Endothelial cell of umbilical vein (primary cell): ENCODE data around the gene GMPPA. TPM values are rescaled to one million over a fixed set of nuclear protein-coding genes. Genes with fewer than 3 reads are reported as not detected.

Experiments used
- BruUV-seq: library from RNA; stranded (reverse); fragments of 400-500 nt; replicated peaks from 2 replicates; lab custom pipeline; 2021; lab: Mats Ljungman, UMichigan
- CTCF ChIA-PET: fragments of 300-600, 350-600 bp; sonication (Branson Sonifier 250); formaldehyde crosslinking; loops from one replicate; lab custom pipeline; 2021; ENCODE audit warnings: antibody characterized with exemption, inconsistent platforms; lab: Charles Lee
- POLR2A ChIA-PET: fragments of 300-600, 350-600 bp; sonication (Branson Sonifier 250); formaldehyde crosslinking; loops from one replicate; lab custom pipeline; 2021; ENCODE audit warnings: antibody characterized with exemption, inconsistent platforms; lab: Charles Lee
- DNase-seq: peaks from one replicate; pipeline ENCODE4 v3.0.0-alpha.2; 2011; ENCODE audit warnings: low read depth, low spot score
- FAIRE-seq: peaks from 2 replicates; lab custom pipeline; 2011; peaks lifted over from hg19 to GRCh38; lab: Jason Lieb, UNC
- H2AFZ ChIP-seq: 2 replicates; pipeline ENCODE4 v1.6.0; 2012; ENCODE audit warnings: low read depth, low read length, control low read depth, inconsistent platforms
- H3K27ac ChIP-seq: 2 replicates; pipeline ENCODE4 v1.5.1; 2011; ENCODE audit warnings: low read depth, mild to moderate bottlenecking, control low read depth, low read length, moderate library complexity; ENCODE audit not compliant: insufficient read depth
- H3K27me3 ChIP-seq, 2 experiments: 2 replicates each; pipeline versions ENCODE4 v1.6.0 to v1.6.1; 2011; ENCODE audit warnings: low read length in 2 of 2, mixed read lengths in 1 of 2; ENCODE audit not compliant: control insufficient read depth in 2 of 2, insufficient read depth in 2 of 2
- H3K36me3 ChIP-seq, 2 experiments: 2 replicates in 1 of 2; 3 replicates in 1 of 2; pipeline ENCODE4 v1.5.1; 2011; ENCODE audit warnings: low read length in 2 of 2, mild to moderate bottlenecking in 1 of 2, moderate library complexity in 1 of 2; ENCODE audit not compliant: control insufficient read depth in 2 of 2, insufficient read depth in 2 of 2; ENCODE audit errors: extremely low read depth in 1 of 2
- H3K4me1 ChIP-seq: 3 replicates; pipeline ENCODE4 v1.5.1; 2011; ENCODE audit warnings: mild to moderate bottlenecking, low read length; ENCODE audit not compliant: control insufficient read depth, insufficient read depth; ENCODE audit errors: extremely low read depth
- H3K4me2 ChIP-seq: 2 replicates; pipeline ENCODE4 v1.6.1; 2011; ENCODE audit warnings: low read length, control low read depth, mixed read lengths; ENCODE audit not compliant: insufficient read depth
- H3K4me3 ChIP-seq, 3 experiments: fragments of 200-600 bp in 1 of 3; sonication (generic), shearing (Covaris generic) in 1 of 3; replicated peaks in 1 of 3; 2 replicates each; pipeline ENCODE4 v1.5.1; 2011 to 2016; ENCODE audit warnings: control low read depth in 3 of 3, low read length in 3 of 3, mild to moderate bottlenecking in 2 of 3, inconsistent platforms in 1 of 3, low read depth in 1 of 3, moderate library complexity in 1 of 3; ENCODE audit not compliant: insufficient read depth in 1 of 3
- H3K79me2 ChIP-seq: 2 replicates; pipeline ENCODE4 v1.6.0; 2012; ENCODE audit warnings: low read length, inconsistent platforms; ENCODE audit not compliant: control insufficient read depth, insufficient read depth
- H3K9ac ChIP-seq: replicated peaks from 2 replicates; pipeline ENCODE3; 2011; ENCODE audit warnings: low read length, control low read depth; ENCODE audit not compliant: insufficient read depth; ENCODE audit errors: extremely low read depth
- H3K9me1 ChIP-seq: replicated peaks from 3 replicates; pipeline ENCODE4 v1.6.0; 2011; ENCODE audit warnings: mild to moderate bottlenecking, low read length; ENCODE audit not compliant: control insufficient read depth, insufficient read depth; ENCODE audit errors: extremely low read depth
- H3K9me3 ChIP-seq: replicated peaks from 2 replicates; pipeline ENCODE4 v1.5.1; 2012; ENCODE audit warnings: low read length, inconsistent platforms; ENCODE audit not compliant: control insufficient read depth, insufficient read depth
- H4K20me1 ChIP-seq: replicated peaks from 2 replicates; pipeline ENCODE3; 2011; ENCODE audit warnings: mild to moderate bottlenecking, low read length; ENCODE audit not compliant: control insufficient read depth, insufficient read depth; ENCODE audit errors: extremely low read depth
- CTCF ChIP-seq, 2 donors: IDR thresholded peaks; 1 replicate in 1 of 2; 2 replicates in 1 of 2; pipeline ENCODE4 v1.5.1; 2011; ENCODE audit warnings: low read length in 2 of 2, mild to moderate bottlenecking in 2 of 2, moderate library complexity in 2 of 2, control low read depth in 1 of 2, inconsistent platforms in 1 of 2, low read depth in 1 of 2; ENCODE audit not compliant: insufficient read depth in 1 of 2; ENCODE audit errors: extremely low read depth in 1 of 2
- EZH2 ChIP-seq: IDR thresholded peaks from 2 replicates; pipeline ENCODE4 v1.6.1; 2012; ENCODE audit warnings: borderline replicate concordance, low read depth, mild to moderate bottlenecking, moderate library complexity, low read length, inconsistent platforms; ENCODE audit not compliant: severe bottlenecking
- FOS ChIP-seq: IDR thresholded peaks from 2 replicates; pipeline ENCODE4 v1.6.1; 2011; ENCODE audit warnings: mild to moderate bottlenecking, low read length, moderate library complexity, borderline replicate concordance; ENCODE audit not compliant: insufficient read depth
- GATA2 ChIP-seq: IDR thresholded peaks from 2 replicates; pipeline ENCODE4 v1.7.0; 2011; ENCODE audit warnings: low read depth, mild to moderate bottlenecking, moderate library complexity, mixed read lengths, low read length; ENCODE audit not compliant: insufficient read length, insufficient read depth
- JUN ChIP-seq: IDR thresholded peaks from 2 replicates; pipeline ENCODE4 v1.6.1; 2011; ENCODE audit warnings: borderline replicate concordance, low read depth; ENCODE audit not compliant: insufficient read length, insufficient read depth
- MAX ChIP-seq: IDR thresholded peaks from 2 replicates; pipeline ENCODE4 v1.6.1; 2011; ENCODE audit not compliant: insufficient read depth, insufficient read length
- MYC ChIP-seq: IDR thresholded peaks from one replicate; pipeline ENCODE4 v1.6.1; 2011; ENCODE audit warnings: mild to moderate bottlenecking, low read depth, low read length
- POLR2A ChIP-seq: IDR thresholded peaks from 2 replicates; pipeline ENCODE4 v1.6.1; 2012; ENCODE audit warnings: low read depth, mild to moderate bottlenecking, control low read depth, low read length
- POLR2AphosphoS5 ChIP-seq: IDR thresholded peaks from 2 replicates; pipeline ENCODE4 v1.6.1; 2012; ENCODE audit warnings: low read depth, mild to moderate bottlenecking, control low read depth, low read length, moderate library complexity; ENCODE audit not compliant: insufficient read depth
- dilution Hi-C: fragments of 300-500 bp; cut with MboI; formaldehyde crosslinking; loops from one replicate; pipeline ENCODE4 v1.15.0; 2019; ENCODE audit warnings: low sequenced_read_pairs; ENCODE audit not compliant: extremely low pct_ligation_motif_present
- intact Hi-C: fragments of 100-400 bp; cut with micrococcal nuclease; formaldehyde crosslinking; loops from one replicate; pipeline ENCODE4 v1.10.0; 2022
- polyA plus RNA-seq, 4 experiments: library from polyadenylated mRNA; depleted of rRNA in 3 of 4; stranded (reverse) in 3 of 4; unstranded in 1 of 4; fragments of >200 nt; gene quantifications; 2 replicates each; pipeline versions ENCODE4 v1.2.1 to v1.2.3, GENCODE V29; 2011 to 2012; ENCODE audit warnings: missing spikeins in 1 of 4
- total RNA-seq: library from RNA; stranded (reverse); gene quantifications from 2 replicates; pipeline ENCODE4 v1.2.3, GENCODE V29; 2021

Gene GMPPA
- total and polyA plus RNA-seq, 2 donors (not counting 3 experiments of a cell fraction or from before 2014, with no cell fraction given): 39.1 to 104 TPM

GRCh38 chr2:219539926-219540678 is 41.4 kb downstream of the GMPPA start:
- no peak overlapping the region for H3K27ac ChIP-seq
- no peaks in the 10 kb centered on the region for H3K9me1 ChIP-seq
- no peaks in the 10 kb centered on the region for H3K79me2 ChIP-seq
- H3K4me2 ChIP-seq: no peak overlapping the region
- H3K9ac ChIP-seq: no peak overlapping the region
- H3K4me3 ChIP-seq: no peak overlapping the region
- peaks cover 7% of the 10 kb centered on the region for H3K4me1 ChIP-seq
- TF ChIP-seq MYC: no peak
- TF ChIP-seq CTCF (IDR thresholded peaks at IDR 0.05; ENCODE audit: extremely low read depth in 1 of 2, insufficient read depth in 1 of 2, low read depth in 1 of 2, low read length in 2 of 2): no peak
- no peak for TF ChIP-seq POLR2A
- TF ChIP-seq MAX: no peak
- TF ChIP-seq EZH2: no peak
- no peak for TF ChIP-seq JUN
- TF ChIP-seq POLR2AphosphoS5: no peak
- TF ChIP-seq GATA2: no peak
- TF ChIP-seq FOS: no peak
- FAIRE-seq (no peak), DNase-seq (no peak)
- no TSS peak for BruUV-seq
- ChIA-PET CTCF (interaction anchor here (1.0 to 4.9 kb wide), 20 partner anchors 9 to 149 kb away, joined by 3 to 47 read pairs (median 5); partner anchors contain the start of gene STK11IP), POLR2A (no interaction called here)
- H3K9me3 ChIP-seq: no peaks in the 10 kb centered on the region
- intact Hi-C loops (no loop called here), dilution Hi-C loops (no loop called here)
- H3K36me3 ChIP-seq: no peaks in the 10 kb centered on the region
- H4K20me1 ChIP-seq: no peaks in the 10 kb centered on the region
- no peak overlapping the region for H2AFZ ChIP-seq
- H3K27me3 ChIP-seq: peaks cover 20 to 22% of the 10 kb centered on the region in 2 experiments
